ENCODE results near the gene TAX1BP3.

- TF ChIP-seq, protein P1, sequence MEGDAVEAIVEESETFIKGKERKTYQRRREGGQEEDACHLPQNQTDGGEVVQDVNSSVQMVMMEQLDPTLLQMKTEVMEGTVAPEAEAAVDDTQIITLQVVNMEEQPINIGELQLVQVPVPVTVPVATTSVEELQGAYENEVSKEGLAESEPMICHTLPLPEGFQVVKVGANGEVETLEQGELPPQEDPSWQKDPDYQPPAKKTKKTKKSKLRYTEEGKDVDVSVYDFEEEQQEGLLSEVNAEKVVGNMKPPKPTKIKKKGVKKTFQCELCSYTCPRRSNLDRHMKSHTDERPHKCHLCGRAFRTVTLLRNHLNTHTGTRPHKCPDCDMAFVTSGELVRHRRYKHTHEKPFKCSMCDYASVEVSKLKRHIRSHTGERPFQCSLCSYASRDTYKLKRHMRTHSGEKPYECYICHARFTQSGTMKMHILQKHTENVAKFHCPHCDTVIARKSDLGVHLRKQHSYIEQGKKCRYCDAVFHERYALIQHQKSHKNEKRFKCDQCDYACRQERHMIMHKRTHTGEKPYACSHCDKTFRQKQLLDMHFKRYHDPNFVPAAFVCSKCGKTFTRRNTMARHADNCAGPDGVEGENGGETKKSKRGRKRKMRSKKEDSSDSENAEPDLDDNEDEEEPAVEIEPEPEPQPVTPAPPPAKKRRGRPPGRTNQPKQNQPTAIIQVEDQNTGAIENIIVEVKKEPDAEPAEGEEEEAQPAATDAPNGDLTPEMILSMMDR (IDR thresholded peaks at IDR 0.05), result no peak
- TF ChIP-seq EP300 (IDR thresholded peaks at IDR 0.05) (no peak), POLR2A (IDR thresholded peaks at IDR 0.05) (no peak)
Observed at GRCh38 chr17:3639981-3640596, 28.3 kb downstream of the TAX1BP3 start.

Data from tibial nerve (tissue), 4 donors.